Uterus (tissue), 4 donors: ENCODE data around the gene BABAM2. TPM values are rescaled to one million over a fixed set of nuclear protein-coding genes. Genes with fewer than 3 reads are reported as not detected.

Experiments
- DNase-seq, 2 donors: peaks; one replicate each; pipeline ENCODE4 v3.0.0-alpha.2; 2019 to 2020
- H3K27ac ChIP-seq, 2 donors: fragments of 200-600 bp; sonication (generic); 1 replicate in 1 of 2; 2 replicates in 1 of 2; pipeline ENCODE4 v1.5.1; 2016 to 2018
- H3K27me3 ChIP-seq, 2 donors: fragments of 200-600 bp; sonication (generic); one replicate each; pipeline ENCODE4 v1.5.1; 2018 to 2019; ENCODE audit warnings: control low read depth in 1 of 2
- H3K36me3 ChIP-seq, 2 donors: fragments of 200-600 bp; sonication (generic); one replicate each; pipeline ENCODE4 v1.5.1; 2019; ENCODE audit warnings: control low read depth in 1 of 2
- H3K4me1 ChIP-seq, 2 donors: fragments of 200-600 bp; sonication (generic); one replicate each; pipeline ENCODE4 v1.5.1; 2018 to 2019; ENCODE audit warnings: control low read depth in 1 of 2
- H3K4me3 ChIP-seq, 2 donors: fragments of 200-600 bp; sonication (generic); 1 replicate in 1 of 2; 2 replicates in 1 of 2; pipeline ENCODE4 v1.5.1; 2018 to 2019; ENCODE audit warnings: mild to moderate bottlenecking in 1 of 2
- H3K9me3 ChIP-seq, 2 donors: fragments of 200-600 bp; sonication (generic); one replicate each; pipeline ENCODE4 v1.5.1; 2019; ENCODE audit warnings: control low read depth in 1 of 2
- CTCF ChIP-seq, 4 experiments: fragments of 200-600 bp in 2 of 4; fragments of 450-650 bp in 2 of 4; sonication (generic) in 2 of 4; IDR thresholded peaks; one replicate each; pipeline ENCODE4 v1.5.1; 2016 to 2019; ENCODE audit warnings: antibody characterized with exemption in 4 of 4, mild to moderate bottlenecking in 2 of 4, moderate library complexity in 1 of 4
- POLR2A ChIP-seq, 2 donors: fragments of 450-650 bp; IDR thresholded peaks; one replicate each; pipeline ENCODE4 v1.6.1; 2016; ENCODE audit warnings: antibody characterized with exemption in 2 of 2, mild to moderate bottlenecking in 1 of 2, moderate library complexity in 1 of 2
- intact Hi-C: fragments of 100-400 bp; cut with DNase I; formaldehyde crosslinking; loops from one replicate; pipeline ENCODE4 v1.15.1; 2023; ENCODE audit warnings: low total_unique reads
- total RNA-seq, 4 donors: library from RNA; depleted of rRNA in 3 of 4; stranded (reverse); fragments of >200 nt in 3 of 4; gene quantifications; one replicate each; pipeline versions ENCODE4 v1.1.0 to v1.2.4, GENCODE V29; 2014 to 2023
- donor health status: DM: yes; HTN: yes; CAD: no.

Gene BABAM2
- total RNA-seq, 4 donors from 2014 or later = 24.1 to 62.1 (median 32.5) TPM

- Histone ChIP-seq H3K27ac (no peak overlapping the region), H3K27me3 (no peaks in the 10 kb centered on the region), H3K36me3 (no peaks in the 10 kb centered on the region), H3K4me3 (no peak overlapping the region), H3K9me3 (no peaks in the 10 kb centered on the region), H3K4me1 (no peaks in the 10 kb centered on the region)
- DNase-seq = no peak
- no peak for TF ChIP-seq CTCF (IDR thresholded peaks at IDR 0.05)
- TF ChIP-seq POLR2A (IDR thresholded peaks at IDR 0.05) = no peak
- intact Hi-C loops = no loop called here
Observed at GRCh38 chr2:28317390-28317789, 426.9 kb downstream of the BABAM2 start.

- intact Hi-C loops = no loop called here
- no peak for TF ChIP-seq CTCF (IDR thresholded peaks at IDR 0.05)
- TF ChIP-seq POLR2A (IDR thresholded peaks at IDR 0.05) = no peak
- H3K4me3 ChIP-seq = no peak overlapping the region
- H3K27ac ChIP-seq = no peak overlapping the region
- H3K27me3 ChIP-seq = no peaks in the 10 kb centered on the region
- no peaks in the 10 kb centered on the region for H3K36me3 ChIP-seq
- no peaks in the 10 kb centered on the region for H3K9me3 ChIP-seq
- no peak for DNase-seq
- no peaks in the 10 kb centered on the region for H3K4me1 ChIP-seq
Observed at GRCh38 chr2:28318023-28318422, 427.5 kb downstream of the BABAM2 start.

GRCh38 chr2:28318462-28319117 is 428.1 kb downstream of the BABAM2 start:
- H3K27ac ChIP-seq = no peak overlapping the region
- TF ChIP-seq POLR2A (IDR thresholded peaks at IDR 0.05) (no peak), CTCF (IDR thresholded peaks at IDR 0.05) (no peak)

GRCh38 chr2:28319118-28320008 is 428.8 kb downstream of the BABAM2 start:
- no peaks in the 10 kb centered on the region for H3K36me3 ChIP-seq
- intact Hi-C loops = no loop called here
- no peaks in the 10 kb centered on the region for H3K9me3 ChIP-seq
- no peak for DNase-seq
- H3K4me1 ChIP-seq = no peaks in the 10 kb centered on the region
- no peaks in the 10 kb centered on the region for H3K27me3 ChIP-seq
- H3K27ac ChIP-seq = no peak overlapping the region
- H3K4me3 ChIP-seq = no peak overlapping the region
- TF ChIP-seq CTCF (IDR thresholded peaks at IDR 0.05) (no peak), POLR2A (IDR thresholded peaks at IDR 0.05) (no peak)

More at GRCh38 chr2:28318462-28319117, 428.1 kb downstream of the BABAM2 start:
- no peaks in the 10 kb centered on the region for H3K27me3 ChIP-seq
- H3K9me3 ChIP-seq = no peaks in the 10 kb centered on the region
- no peaks in the 10 kb centered on the region for H3K4me1 ChIP-seq
- H3K36me3 ChIP-seq = no peaks in the 10 kb centered on the region
- no peak for DNase-seq
- intact Hi-C loops = no loop called here
- H3K4me3 ChIP-seq = no peak overlapping the region

- no peak overlapping the region for H3K27ac ChIP-seq
- no peaks in the 10 kb centered on the region for H3K4me1 ChIP-seq
- H3K27me3 ChIP-seq = no peaks in the 10 kb centered on the region
- H3K9me3 ChIP-seq = no peaks in the 10 kb centered on the region
- H3K4me3 ChIP-seq = no peak overlapping the region
- no peak for DNase-seq
- TF ChIP-seq POLR2A (IDR thresholded peaks at IDR 0.05) = no peak
- no peak for TF ChIP-seq CTCF (IDR thresholded peaks at IDR 0.05)
- intact Hi-C loops = no loop called here
- no peaks in the 10 kb centered on the region for H3K36me3 ChIP-seq
Observed at GRCh38 chr2:28320009-28320365, 429.5 kb downstream of the BABAM2 start.
